ENCODE measurements around the gene EID3.

The EID3 gene

DNA sequence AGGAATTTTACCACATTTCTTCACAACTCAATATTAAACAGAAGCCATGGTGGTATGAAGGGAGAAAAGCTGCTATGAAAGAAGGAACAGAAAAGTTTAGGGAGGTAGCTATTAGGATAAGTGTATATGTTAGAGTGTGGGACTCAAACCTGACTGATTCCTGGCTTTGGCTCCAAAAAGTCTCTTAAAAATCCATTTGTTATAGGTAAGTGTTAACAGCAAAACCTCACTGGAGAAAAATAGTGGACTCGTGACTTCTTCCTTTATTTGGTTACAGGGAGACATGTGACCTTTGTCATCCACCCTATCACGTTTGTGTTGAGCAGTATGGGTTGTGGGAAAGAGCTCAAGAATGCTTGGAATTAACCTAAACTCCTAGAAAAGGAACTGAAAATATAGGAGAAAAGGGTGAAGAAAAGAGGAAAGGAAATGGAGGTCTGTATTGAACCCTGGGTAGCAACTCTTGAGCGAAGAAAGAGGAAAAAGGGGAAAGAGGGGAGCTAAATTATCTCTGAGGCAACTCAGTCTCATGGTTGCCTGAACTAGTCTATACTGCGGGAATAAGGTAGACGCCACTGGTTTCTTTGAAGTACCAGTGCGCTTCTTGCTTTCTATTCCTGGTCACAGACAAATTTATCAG, 3.6 kb upstream of the EID3 start:
- Histone ChIP-seq H3K27ac (ENCODE audit: insufficient read depth, low read depth, low read length, poor library complexity, severe bottlenecking) (no peak overlapping the region), H3K27me3 (ENCODE audit: control insufficient read depth, insufficient read depth, low read length, poor library complexity, severe bottlenecking) (no peaks in the 10 kb centered on the region), H3K4me1 (ENCODE audit: control insufficient read depth, insufficient read depth, low read length) (no peaks in the 10 kb centered on the region), H3K4me3 (ENCODE audit: insufficient read depth, low read depth, low read length) (no peak overlapping the region), H3K36me3 (ENCODE audit: control insufficient read depth, insufficient read depth, low read length) (peaks cover 15% of the 10 kb centered on the region), H3K9me3 (ENCODE audit: control insufficient read depth, low read length) (no peaks in the 10 kb centered on the region)
- 91 to 92% methylated on average over 6 of the region's 6 CpGs for WGBS, 2 experiments

DNA sequence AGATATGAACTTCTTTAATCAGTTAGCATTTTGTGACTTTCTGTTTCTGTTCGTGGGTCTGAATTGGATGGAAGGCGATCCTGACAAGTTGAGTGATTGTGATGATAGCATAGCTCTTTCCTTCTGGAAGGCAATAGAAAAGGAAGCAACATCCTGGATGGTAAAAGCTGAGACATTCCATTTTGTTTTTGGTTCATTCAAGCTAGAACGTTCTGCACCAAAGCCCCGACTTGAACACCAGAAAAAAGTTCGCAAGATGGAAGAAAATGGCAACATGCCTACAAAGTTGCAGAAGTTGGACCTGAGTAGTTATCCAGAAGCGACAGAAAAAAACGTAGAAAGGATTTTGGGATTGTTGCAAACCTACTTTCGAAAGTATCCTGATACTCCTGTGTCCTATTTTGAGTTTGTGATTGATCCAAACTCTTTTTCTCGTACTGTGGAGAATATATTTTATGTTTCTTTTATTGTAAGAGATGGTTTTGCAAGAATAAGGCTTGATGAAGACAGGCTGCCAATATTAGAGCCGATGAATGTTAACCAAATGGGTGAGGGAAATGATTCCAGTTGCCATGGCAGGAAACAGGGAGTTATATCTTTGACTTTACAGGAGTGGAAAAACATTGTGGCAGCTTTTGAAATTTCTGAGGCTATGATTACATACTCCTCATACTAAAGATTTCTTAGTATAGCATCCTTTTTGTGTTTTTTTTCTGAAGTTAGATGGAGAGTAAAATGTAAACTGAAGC, 896 bp downstream of the EID3 start:
- Histone ChIP-seq H3K36me3 (ENCODE audit: control insufficient read depth, insufficient read depth, low read length) (peaks cover 11% of the 10 kb centered on the region), H3K4me1 (ENCODE audit: control insufficient read depth, insufficient read depth, low read length) (no peaks in the 10 kb centered on the region), H3K9me3 (ENCODE audit: control insufficient read depth, low read length) (no peaks in the 10 kb centered on the region), H3K4me3 (ENCODE audit: insufficient read depth, low read depth, low read length) (no peak overlapping the region), H3K27me3 (ENCODE audit: control insufficient read depth, insufficient read depth, low read length, poor library complexity, severe bottlenecking) (no peaks in the 10 kb centered on the region), H3K27ac (ENCODE audit: insufficient read depth, low read depth, low read length, poor library complexity, severe bottlenecking) (no peak overlapping the region)
- 95 to 96% methylated on average over 10 of the region's 10 CpGs for WGBS, 2 experiments

DNA sequence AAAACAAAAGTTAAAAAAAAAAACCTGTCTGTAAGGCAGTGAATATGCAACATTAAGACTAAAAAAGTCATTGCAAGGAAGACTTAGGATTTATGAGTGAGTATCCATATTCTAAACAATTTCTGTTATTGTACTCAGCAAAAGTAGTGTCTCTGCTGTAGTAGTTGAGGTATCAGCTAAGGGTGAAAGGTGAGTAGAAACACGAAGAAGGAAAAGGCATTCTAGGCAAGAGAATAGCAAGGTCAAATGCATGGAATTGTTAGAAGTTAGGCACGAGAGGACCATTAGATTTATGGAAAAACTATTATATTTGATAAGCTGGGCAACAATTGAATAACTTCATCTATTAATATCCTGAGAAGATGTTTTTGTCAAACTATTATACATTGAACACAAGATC, 1.8 kb downstream of the EID3 start:
- no peak overlapping the region for H3K27ac ChIP-seq (ENCODE audit: insufficient read depth, low read depth, low read length, poor library complexity, severe bottlenecking)
- WGBS, 2 experiments, result 85 to 94% methylated on average over 2 of the region's 2 CpGs
- H3K4me1 ChIP-seq (ENCODE audit: control insufficient read depth, insufficient read depth, low read length), result no peaks in the 10 kb centered on the region
- peaks cover 11% of the 10 kb centered on the region for H3K36me3 ChIP-seq (ENCODE audit: control insufficient read depth, insufficient read depth, low read length)
- no peaks in the 10 kb centered on the region for H3K27me3 ChIP-seq (ENCODE audit: control insufficient read depth, insufficient read depth, low read length, poor library complexity, severe bottlenecking)
- H3K9me3 ChIP-seq (ENCODE audit: control insufficient read depth, low read length), result no peaks in the 10 kb centered on the region
- no peak overlapping the region for H3K4me3 ChIP-seq (ENCODE audit: insufficient read depth, low read depth, low read length)

DNA sequence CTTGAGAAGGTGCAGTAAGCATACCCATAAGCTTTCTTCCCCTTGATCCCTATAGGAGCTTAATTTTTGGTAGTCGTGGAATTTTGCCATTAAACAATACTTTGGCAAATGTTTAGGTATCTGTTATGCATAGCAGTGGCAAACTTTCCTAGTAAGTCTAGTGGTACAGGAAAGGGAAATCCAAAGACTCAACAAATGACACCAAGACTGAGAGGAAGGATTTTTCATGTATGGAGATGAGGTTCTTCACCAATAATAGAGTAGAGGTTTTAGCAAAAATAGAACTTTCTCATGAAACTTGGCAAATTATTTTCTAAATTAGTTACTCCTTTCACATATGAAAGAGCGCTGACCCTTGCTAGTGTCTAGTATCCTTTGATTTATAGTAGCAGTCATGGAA, 2.8 kb downstream of the EID3 start:
- H3K27me3 ChIP-seq (ENCODE audit: control insufficient read depth, insufficient read depth, low read length, poor library complexity, severe bottlenecking), result no peaks in the 10 kb centered on the region
- H3K27ac ChIP-seq (ENCODE audit: insufficient read depth, low read depth, low read length, poor library complexity, severe bottlenecking), result no peak overlapping the region
- 94 to 100% methylated on average over 2 of the region's 2 CpGs for WGBS, 2 experiments
- H3K9me3 ChIP-seq (ENCODE audit: control insufficient read depth, low read length), result no peaks in the 10 kb centered on the region
- H3K4me1 ChIP-seq (ENCODE audit: control insufficient read depth, insufficient read depth, low read length), result no peaks in the 10 kb centered on the region
- peaks cover 13% of the 10 kb centered on the region for H3K36me3 ChIP-seq (ENCODE audit: control insufficient read depth, insufficient read depth, low read length)
- H3K4me3 ChIP-seq (ENCODE audit: insufficient read depth, low read depth, low read length), result no peak overlapping the region

DNA sequence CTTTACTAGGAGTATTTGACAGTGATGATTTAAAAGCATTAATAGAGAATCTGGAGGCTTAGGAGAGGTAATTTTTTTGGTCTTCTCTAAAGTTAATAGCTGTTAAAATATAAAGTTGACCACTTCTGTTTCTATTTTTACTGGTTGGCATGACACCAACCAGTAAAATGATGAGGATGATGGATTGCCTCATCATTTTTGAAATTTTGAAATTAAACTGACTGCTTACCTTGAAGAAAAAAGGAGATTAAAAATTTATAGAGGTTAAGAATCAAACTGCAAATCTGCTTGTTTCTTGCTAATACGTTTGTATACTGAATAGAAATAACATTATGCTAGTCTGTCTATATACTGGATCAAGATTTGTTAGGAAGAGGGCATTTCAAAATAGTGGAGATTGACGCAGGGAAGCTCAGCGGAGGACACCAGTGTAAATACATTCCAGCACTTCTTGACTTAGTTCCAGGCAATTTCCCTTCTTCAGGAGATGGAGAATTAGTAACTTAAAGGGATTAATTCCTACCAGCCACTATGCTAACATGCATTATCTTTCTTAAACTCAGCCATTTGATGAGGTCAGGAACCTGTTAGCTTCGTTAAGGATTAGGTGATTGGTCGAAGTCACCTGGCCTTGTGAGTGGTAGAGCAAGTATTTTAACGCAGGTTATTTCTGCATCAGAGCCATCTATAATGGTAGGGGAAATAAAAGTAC, 3.6 kb downstream of the EID3 start:
- 92 to 93% methylated on average over 6 of the region's 6 CpGs for WGBS, 2 experiments
- no peaks in the 10 kb centered on the region for H3K27me3 ChIP-seq (ENCODE audit: control insufficient read depth, insufficient read depth, low read length, poor library complexity, severe bottlenecking)
- no peaks in the 10 kb centered on the region for H3K4me1 ChIP-seq (ENCODE audit: control insufficient read depth, insufficient read depth, low read length)
- H3K9me3 ChIP-seq (ENCODE audit: control insufficient read depth, low read length), result no peaks in the 10 kb centered on the region
- no peak overlapping the region for H3K27ac ChIP-seq (ENCODE audit: insufficient read depth, low read depth, low read length, poor library complexity, severe bottlenecking)
- H3K4me3 ChIP-seq (ENCODE audit: insufficient read depth, low read depth, low read length), result no peak overlapping the region
- peaks cover 19% of the 10 kb centered on the region for H3K36me3 ChIP-seq (ENCODE audit: control insufficient read depth, insufficient read depth, low read length)

DNA sequence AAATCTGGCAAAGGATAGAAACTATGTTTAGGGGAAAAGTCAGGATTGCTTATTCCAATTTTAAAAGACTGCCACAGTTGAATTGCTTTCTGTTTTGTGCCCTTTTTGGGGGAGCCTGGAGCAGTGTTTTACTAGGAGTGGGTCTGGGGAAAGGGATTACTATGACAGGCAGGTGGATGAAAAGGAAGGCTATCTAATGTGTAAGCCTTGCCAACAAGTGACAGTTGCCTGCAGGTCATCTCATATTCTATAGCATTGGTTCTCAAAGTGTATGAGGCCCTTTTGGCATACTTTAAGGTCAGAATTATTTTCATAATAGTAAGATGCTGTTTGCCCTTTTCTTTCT, 4.1 kb downstream of the EID3 start:
- Histone ChIP-seq H3K4me1 (ENCODE audit: control insufficient read depth, insufficient read depth, low read length) (no peaks in the 10 kb centered on the region), H3K27me3 (ENCODE audit: control insufficient read depth, insufficient read depth, low read length, poor library complexity, severe bottlenecking) (no peaks in the 10 kb centered on the region), H3K36me3 (ENCODE audit: control insufficient read depth, insufficient read depth, low read length) (peaks cover 24% of the 10 kb centered on the region), H3K9me3 (ENCODE audit: control insufficient read depth, low read length) (no peaks in the 10 kb centered on the region), H3K4me3 (ENCODE audit: insufficient read depth, low read depth, low read length) (no peak overlapping the region), H3K27ac (ENCODE audit: insufficient read depth, low read depth, low read length, poor library complexity, severe bottlenecking) (no peak overlapping the region)

DNA sequence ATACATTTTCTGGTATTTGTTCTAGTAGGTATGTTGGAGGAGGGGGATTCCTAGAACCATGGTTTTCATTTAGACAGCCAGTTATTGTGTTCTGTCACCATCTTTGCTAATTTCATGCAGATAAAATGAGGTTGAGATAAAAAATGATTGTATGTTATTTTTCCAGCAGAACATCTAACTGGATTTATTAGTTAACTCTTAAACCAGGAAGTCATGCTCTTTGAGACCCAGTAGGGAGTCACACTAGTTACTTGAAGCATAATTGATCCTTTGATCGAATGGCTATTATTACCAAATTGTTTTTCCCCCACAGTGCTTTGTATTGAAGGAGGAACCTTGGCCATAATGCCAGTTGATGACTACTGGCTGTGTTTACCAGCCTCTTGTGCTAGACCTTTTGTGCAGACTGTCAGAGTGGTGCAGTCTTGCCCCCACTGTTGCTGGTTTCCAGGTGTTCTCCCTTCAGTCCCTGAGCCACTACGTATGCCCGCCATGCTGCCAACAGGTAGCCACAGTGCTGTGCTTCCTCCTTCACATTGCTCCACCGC, 6.0 kb downstream of the EID3 start:
- Histone ChIP-seq H3K9me3 (ENCODE audit: control insufficient read depth, low read length) (no peaks in the 10 kb centered on the region), H3K27ac (ENCODE audit: insufficient read depth, low read depth, low read length, poor library complexity, severe bottlenecking) (no peak overlapping the region), H3K36me3 (ENCODE audit: control insufficient read depth, insufficient read depth, low read length) (peaks cover 33% of the 10 kb centered on the region), H3K27me3 (ENCODE audit: control insufficient read depth, insufficient read depth, low read length, poor library complexity, severe bottlenecking) (no peaks in the 10 kb centered on the region), H3K4me1 (ENCODE audit: control insufficient read depth, insufficient read depth, low read length) (no peaks in the 10 kb centered on the region), H3K4me3 (ENCODE audit: insufficient read depth, low read depth, low read length) (no peak overlapping the region)
- WGBS, 2 experiments, result 94 to 97% methylated on average over 4 of the region's 4 CpGs

DNA sequence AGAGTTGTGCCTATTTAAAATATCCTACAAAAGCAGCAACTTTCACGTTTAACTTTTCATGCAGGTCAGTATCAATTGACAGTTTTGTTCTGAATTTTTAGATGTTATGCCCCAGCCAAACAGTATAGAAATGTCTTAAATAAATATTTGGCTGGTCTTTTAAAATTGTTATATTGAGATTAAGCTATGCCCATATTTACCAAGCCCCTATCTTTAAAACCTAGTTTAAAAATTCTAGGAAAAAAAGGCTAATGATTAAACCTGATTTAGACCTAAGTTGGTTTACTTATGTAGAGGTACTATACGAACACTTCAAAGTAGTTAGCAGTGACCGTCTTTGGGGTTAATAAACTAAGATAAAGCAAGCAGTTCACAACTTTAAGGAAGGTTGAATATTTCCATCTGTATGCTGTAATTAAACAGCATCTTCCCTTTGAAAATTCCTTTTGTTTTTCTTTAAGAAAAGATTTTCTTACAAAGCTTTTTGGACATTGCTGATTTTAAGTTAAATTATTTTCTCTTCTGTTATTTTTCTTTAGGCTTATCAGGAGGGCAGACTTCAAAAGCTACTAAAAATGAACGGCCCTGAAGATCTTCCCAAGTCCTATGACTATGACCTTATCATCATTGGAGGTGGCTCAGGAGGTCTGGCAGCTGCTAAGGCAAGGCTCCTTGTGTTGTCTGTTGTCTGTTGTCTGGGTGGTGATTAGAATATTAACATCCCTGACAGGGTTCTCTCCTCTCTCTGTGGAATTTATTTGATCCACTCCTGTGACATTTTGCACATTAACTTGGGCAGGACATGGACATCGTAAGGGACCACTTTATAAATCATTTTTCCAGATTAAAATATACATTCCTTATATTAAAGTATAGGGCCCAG, 7.5 kb downstream of the EID3 start:
- H3K27ac ChIP-seq (ENCODE audit: insufficient read depth, low read depth, low read length, poor library complexity, severe bottlenecking), result no peak overlapping the region
- peaks cover 45% of the 10 kb centered on the region for H3K36me3 ChIP-seq (ENCODE audit: control insufficient read depth, insufficient read depth, low read length)
- no peaks in the 10 kb centered on the region for H3K9me3 ChIP-seq (ENCODE audit: control insufficient read depth, low read length)
- H3K4me3 ChIP-seq (ENCODE audit: insufficient read depth, low read depth, low read length), result no peak overlapping the region
- H3K27me3 ChIP-seq (ENCODE audit: control insufficient read depth, insufficient read depth, low read length, poor library complexity, severe bottlenecking), result no peaks in the 10 kb centered on the region
- no peaks in the 10 kb centered on the region for H3K4me1 ChIP-seq (ENCODE audit: control insufficient read depth, insufficient read depth, low read length)
- WGBS, 2 experiments, result 91 to 93% methylated on average over 4 to 5 of the region's 5 CpGs

DNA sequence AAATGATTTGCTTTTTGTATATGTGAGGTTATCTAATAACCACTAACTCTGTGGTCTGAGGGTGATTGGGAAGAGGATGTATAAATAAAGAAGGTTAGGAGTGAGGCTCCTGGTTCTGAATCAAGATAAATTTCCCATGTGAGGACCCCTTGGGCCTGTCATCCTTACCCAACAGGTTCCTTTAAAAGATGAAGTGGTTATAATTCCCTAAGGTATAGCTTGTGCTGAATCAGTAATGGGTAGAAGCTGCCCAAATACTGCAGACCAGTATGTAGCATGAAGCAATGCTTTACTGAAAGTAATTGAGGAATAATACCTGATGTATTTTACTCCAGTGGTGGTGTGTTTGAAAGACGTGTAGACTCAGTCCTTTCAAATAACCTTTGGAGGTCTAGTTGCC, 8.7 kb downstream of the EID3 start:
- H3K36me3 ChIP-seq (ENCODE audit: control insufficient read depth, insufficient read depth, low read length), result peaks cover 49% of the 10 kb centered on the region
- H3K27ac ChIP-seq (ENCODE audit: insufficient read depth, low read depth, low read length, poor library complexity, severe bottlenecking), result no peak overlapping the region
- no peaks in the 10 kb centered on the region for H3K9me3 ChIP-seq (ENCODE audit: control insufficient read depth, low read length)
- H3K4me1 ChIP-seq (ENCODE audit: control insufficient read depth, insufficient read depth, low read length), result no peaks in the 10 kb centered on the region
- no peak overlapping the region for H3K4me3 ChIP-seq (ENCODE audit: insufficient read depth, low read depth, low read length)
- WGBS, 2 experiments, result 100% methylated on average over 1 of the region's 1 CpG
- H3K27me3 ChIP-seq (ENCODE audit: control insufficient read depth, insufficient read depth, low read length, poor library complexity, severe bottlenecking), result no peaks in the 10 kb centered on the region

Data from ectodermal cell (in vitro differentiated cells).